ENCODE data around the gene GRIK3.

- TF ChIP-seq, protein P1, sequence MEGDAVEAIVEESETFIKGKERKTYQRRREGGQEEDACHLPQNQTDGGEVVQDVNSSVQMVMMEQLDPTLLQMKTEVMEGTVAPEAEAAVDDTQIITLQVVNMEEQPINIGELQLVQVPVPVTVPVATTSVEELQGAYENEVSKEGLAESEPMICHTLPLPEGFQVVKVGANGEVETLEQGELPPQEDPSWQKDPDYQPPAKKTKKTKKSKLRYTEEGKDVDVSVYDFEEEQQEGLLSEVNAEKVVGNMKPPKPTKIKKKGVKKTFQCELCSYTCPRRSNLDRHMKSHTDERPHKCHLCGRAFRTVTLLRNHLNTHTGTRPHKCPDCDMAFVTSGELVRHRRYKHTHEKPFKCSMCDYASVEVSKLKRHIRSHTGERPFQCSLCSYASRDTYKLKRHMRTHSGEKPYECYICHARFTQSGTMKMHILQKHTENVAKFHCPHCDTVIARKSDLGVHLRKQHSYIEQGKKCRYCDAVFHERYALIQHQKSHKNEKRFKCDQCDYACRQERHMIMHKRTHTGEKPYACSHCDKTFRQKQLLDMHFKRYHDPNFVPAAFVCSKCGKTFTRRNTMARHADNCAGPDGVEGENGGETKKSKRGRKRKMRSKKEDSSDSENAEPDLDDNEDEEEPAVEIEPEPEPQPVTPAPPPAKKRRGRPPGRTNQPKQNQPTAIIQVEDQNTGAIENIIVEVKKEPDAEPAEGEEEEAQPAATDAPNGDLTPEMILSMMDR (IDR thresholded peaks at IDR 0.05; ENCODE audit: low read depth, low read length, missing input control): no peak
- TF ChIP-seq RAD21 (IDR thresholded peaks at IDR 0.05) (no peak), MAX (IDR thresholded peaks at IDR 0.05) (no peak), YY1 (IDR thresholded peaks at IDR 0.05) (no peak), SP1 (IDR thresholded peaks at IDR 0.05) (no peak), JUND (IDR thresholded peaks at IDR 0.05) (no peak), GABPA (IDR thresholded peaks at IDR 0.05 in 1 of 2, conservative IDR thresholded peaks at IDR 0.05 in 1 of 2) (no peak), HNF4A (conservative IDR thresholded peaks at IDR 0.05) (no peak), TAF1 (conservative IDR thresholded peaks at IDR 0.05) (no peak), EGR1 (IDR thresholded peaks at IDR 0.05; ENCODE audit: low read depth in 2 of 2) (no peak), RXRA (IDR thresholded peaks at IDR 0.05) (no peak)
- TF ChIP-seq, protein P2, sequence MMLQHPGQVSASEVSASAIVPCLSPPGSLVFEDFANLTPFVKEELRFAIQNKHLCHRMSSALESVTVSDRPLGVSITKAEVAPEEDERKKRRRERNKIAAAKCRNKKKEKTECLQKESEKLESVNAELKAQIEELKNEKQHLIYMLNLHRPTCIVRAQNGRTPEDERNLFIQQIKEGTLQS (IDR thresholded peaks at IDR 0.05): no peak
- TF ChIP-seq, protein P3, sequence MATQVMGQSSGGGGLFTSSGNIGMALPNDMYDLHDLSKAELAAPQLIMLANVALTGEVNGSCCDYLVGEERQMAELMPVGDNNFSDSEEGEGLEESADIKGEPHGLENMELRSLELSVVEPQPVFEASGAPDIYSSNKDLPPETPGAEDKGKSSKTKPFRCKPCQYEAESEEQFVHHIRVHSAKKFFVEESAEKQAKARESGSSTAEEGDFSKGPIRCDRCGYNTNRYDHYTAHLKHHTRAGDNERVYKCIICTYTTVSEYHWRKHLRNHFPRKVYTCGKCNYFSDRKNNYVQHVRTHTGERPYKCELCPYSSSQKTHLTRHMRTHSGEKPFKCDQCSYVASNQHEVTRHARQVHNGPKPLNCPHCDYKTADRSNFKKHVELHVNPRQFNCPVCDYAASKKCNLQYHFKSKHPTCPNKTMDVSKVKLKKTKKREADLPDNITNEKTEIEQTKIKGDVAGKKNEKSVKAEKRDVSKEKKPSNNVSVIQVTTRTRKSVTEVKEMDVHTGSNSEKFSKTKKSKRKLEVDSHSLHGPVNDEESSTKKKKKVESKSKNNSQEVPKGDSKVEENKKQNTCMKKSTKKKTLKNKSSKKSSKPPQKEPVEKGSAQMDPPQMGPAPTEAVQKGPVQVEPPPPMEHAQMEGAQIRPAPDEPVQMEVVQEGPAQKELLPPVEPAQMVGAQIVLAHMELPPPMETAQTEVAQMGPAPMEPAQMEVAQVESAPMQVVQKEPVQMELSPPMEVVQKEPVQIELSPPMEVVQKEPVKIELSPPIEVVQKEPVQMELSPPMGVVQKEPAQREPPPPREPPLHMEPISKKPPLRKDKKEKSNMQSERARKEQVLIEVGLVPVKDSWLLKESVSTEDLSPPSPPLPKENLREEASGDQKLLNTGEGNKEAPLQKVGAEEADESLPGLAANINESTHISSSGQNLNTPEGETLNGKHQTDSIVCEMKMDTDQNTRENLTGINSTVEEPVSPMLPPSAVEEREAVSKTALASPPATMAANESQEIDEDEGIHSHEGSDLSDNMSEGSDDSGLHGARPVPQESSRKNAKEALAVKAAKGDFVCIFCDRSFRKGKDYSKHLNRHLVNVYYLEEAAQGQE (IDR thresholded peaks at IDR 0.05): no peak
- TF ChIP-seq, protein P4, sequence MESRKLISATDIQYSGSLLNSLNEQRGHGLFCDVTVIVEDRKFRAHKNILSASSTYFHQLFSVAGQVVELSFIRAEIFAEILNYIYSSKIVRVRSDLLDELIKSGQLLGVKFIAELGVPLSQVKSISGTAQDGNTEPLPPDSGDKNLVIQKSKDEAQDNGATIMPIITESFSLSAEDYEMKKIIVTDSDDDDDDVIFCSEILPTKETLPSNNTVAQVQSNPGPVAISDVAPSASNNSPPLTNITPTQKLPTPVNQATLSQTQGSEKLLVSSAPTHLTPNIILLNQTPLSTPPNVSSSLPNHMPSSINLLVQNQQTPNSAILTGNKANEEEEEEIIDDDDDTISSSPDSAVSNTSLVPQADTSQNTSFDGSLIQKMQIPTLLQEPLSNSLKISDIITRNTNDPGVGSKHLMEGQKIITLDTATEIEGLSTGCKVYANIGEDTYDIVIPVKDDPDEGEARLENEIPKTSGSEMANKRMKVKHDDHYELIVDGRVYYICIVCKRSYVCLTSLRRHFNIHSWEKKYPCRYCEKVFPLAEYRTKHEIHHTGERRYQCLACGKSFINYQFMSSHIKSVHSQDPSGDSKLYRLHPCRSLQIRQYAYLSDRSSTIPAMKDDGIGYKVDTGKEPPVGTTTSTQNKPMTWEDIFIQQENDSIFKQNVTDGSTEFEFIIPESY (IDR thresholded peaks at IDR 0.05): no peak
These were observed 86.9 kb downstream of the GRIK3 start for GRCh38 chr1:36947384-36947783.

Measured in liver (tissue), 3 donors.